PC-9 (cell line): ENCODE results near the gene CCDC201. TPM values are rescaled to one million over a fixed set of nuclear protein-coding genes. Genes with fewer than 3 reads are reported as not detected.

Experiments
- BruUV-seq: library from RNA; stranded (reverse); fragments of 400-500 nt; replicated peaks from 2 replicates; lab custom pipeline; 2021; lab: Mats Ljungman, UMichigan
- CTCF ChIA-PET: fragments of 300-600 bp; sonication (Branson Sonifier 250); formaldehyde crosslinking; loops from one replicate; lab custom pipeline; 2022; ENCODE audit warnings: antibody characterized with exemption; lab: Charles Lee
- POLR2A ChIA-PET: fragments of 300-600 bp; sonication (Branson Sonifier 250); formaldehyde crosslinking; loops from one replicate; lab custom pipeline; 2022; ENCODE audit warnings: antibody characterized with exemption; ENCODE audit not compliant: unreplicated experiment; lab: Charles Lee
- DNase-seq, 2 experiments: peaks; one replicate each; pipeline versions ENCODE4 v3.0.0 to v3.0.0-alpha.2; 2015 to 2022; ENCODE audit warnings: mixed read lengths in 1 of 2
- H2AFZ ChIP-seq: fragments of 200-600 bp; sonication (generic); 2 replicates; pipeline ENCODE4 v1.8.1; 2017; ENCODE audit warnings: antibody characterized with exemption
- H3F3A ChIP-seq: fragments of 200-600 bp; sonication (generic); 2 replicates; pipeline ENCODE4 v1.8.1; 2017; ENCODE audit warnings: antibody characterized with exemption, mild to moderate bottlenecking, low read depth; ENCODE audit not compliant: insufficient read depth
- H3K27ac ChIP-seq: fragments of 200-600 bp; sonication (generic); 2 replicates; pipeline ENCODE4 v1.6.1; 2016; ENCODE audit warnings: mixed run types
- H3K27me3 ChIP-seq: fragments of 200-600 bp; sonication (generic); 2 replicates; pipeline ENCODE4 v1.6.1; 2016; ENCODE audit warnings: low read depth, mixed run types; ENCODE audit not compliant: insufficient read depth
- H3K36me3 ChIP-seq: fragments of 200-600 bp; sonication (generic); 2 replicates; pipeline ENCODE4 v1.6.1; 2016; ENCODE audit warnings: low read depth, mixed run types
- H3K4me1 ChIP-seq: fragments of 200-600 bp; sonication (generic); replicated peaks from 2 replicates; pipeline ENCODE4 v1.6.1; 2016; ENCODE audit warnings: mixed run types; ENCODE audit not compliant: insufficient read depth
- H3K4me2 ChIP-seq: fragments of 200-600 bp; sonication (generic); 2 replicates; pipeline ENCODE4 v1.6.1; 2017; ENCODE audit warnings: mixed run types
- H3K4me3 ChIP-seq: fragments of 200-600 bp; sonication (generic); 2 replicates; pipeline ENCODE4 v1.6.1; 2016; ENCODE audit warnings: mixed run types
- H3K79me2 ChIP-seq: fragments of 200-600 bp; sonication (generic); 2 replicates; pipeline ENCODE4 v1.6.1; 2017; ENCODE audit warnings: low read depth, mixed run types
- H3K9me2 ChIP-seq: fragments of 200-600 bp; sonication (generic); 2 replicates; pipeline ENCODE4 v1.8.1; 2017; ENCODE audit warnings: mild to moderate bottlenecking; ENCODE audit not compliant: insufficient read depth
- H3K9me3 ChIP-seq: fragments of 200-600 bp; sonication (generic); 2 replicates; pipeline ENCODE4 v1.8.1; 2016; ENCODE audit warnings: low read depth; ENCODE audit not compliant: insufficient read depth
- H4K20me1 ChIP-seq: fragments of 200-600 bp; sonication (generic); 2 replicates; pipeline ENCODE4 v1.8.1; 2017; ENCODE audit not compliant: insufficient read depth
- EZH2 ChIP-seq: fragments of 200-600 bp; sonication (generic); IDR thresholded peaks from 2 replicates; pipeline ENCODE4 v1.8.0; 2017; ENCODE audit warnings: antibody characterized with exemption, low read depth
- intact Hi-C: fragments of 100-400 bp; cut with micrococcal nuclease; formaldehyde crosslinking; loops from one replicate; pipeline ENCODE4 v1.10.0; 2022; ENCODE audit not compliant: unreplicated experiment
- total RNA-seq: library from RNA; stranded (reverse); gene quantifications from 2 replicates; pipeline ENCODE4 v1.2.3, GENCODE V29; 2021
- TF ChIP-seq, protein P1 (sequence below): fragments of 200-600 bp; sonication (generic); conservative IDR thresholded peaks from 2 replicates; pipeline ENCODE4 v1.6.1; 2017; ENCODE audit warnings: mixed run types, antibody characterized with exemption, mild to moderate bottlenecking, moderate library complexity

The CCDC201 gene
- total RNA-seq, 1 experiment from 2014 or later = not detected

DNA sequence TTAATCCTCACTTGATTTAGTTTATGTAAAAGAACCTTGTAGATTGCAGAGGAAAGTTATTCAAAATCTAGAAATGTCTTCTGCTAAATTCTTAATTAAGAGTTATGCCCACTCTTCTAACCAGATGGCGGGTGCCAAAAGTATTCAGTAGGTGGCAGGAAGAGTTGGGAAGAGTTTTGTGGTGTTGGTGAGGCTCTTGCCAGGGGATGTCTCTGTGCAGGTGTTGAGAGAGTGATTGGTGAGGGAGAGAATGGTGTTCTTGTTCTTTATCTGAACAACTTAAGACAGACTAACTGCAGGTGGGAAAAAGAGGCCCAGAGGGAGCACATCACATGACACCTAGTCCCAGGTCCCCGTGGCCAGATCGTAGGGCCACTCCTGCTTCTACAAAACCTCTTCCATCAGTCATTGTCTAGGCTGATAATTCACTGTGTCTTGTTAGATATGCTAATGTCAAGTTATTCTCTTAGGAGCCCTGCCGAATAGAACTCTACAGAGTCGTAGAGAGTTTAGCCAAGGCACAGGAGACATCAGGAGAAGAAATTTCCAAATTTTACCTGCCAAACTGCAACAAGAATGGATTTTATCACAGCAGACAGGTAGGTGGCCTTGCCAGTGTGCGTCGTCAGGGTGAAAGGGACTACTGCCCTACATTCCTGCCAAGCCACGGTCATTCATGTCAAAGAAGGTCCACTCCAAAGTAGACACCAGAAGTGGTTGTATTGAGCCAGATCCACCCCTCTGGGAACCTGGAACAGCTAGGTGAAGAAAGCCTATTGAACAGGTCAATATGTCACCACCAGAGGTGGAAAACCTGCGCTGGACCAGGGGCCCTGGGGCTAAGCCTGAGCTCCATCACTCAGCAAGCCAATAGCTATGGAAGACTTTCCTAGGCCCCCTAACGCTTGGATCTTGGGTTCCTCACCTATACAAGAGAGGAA lies 18.9 kb upstream of the CCDC201 start:
- Histone ChIP-seq H3K9me3 (no peaks in the 10 kb centered on the region), H3K27me3 (no peaks in the 10 kb centered on the region), H3K4me2 (no peak overlapping the region), H4K20me1 (no peaks in the 10 kb centered on the region), H3K36me3 (no peaks in the 10 kb centered on the region), H3F3A (peaks cover 7% of the 10 kb centered on the region), H3K4me3 (no peak overlapping the region), H3K4me1 (peaks cover 23% of the 10 kb centered on the region), H3K9me2 (no peaks in the 10 kb centered on the region), H3K79me2 (peaks cover 14% of the 10 kb centered on the region), H2AFZ (no peak overlapping the region), H3K27ac (no peak overlapping the region)
- intact Hi-C loops = loop anchor here (1.0 to 5.0 kb wide), 5 partner anchors 26 to 1361 kb away; no protein-coding TSS in a partner anchor
- no TSS peak for BruUV-seq
- POLR2A ChIA-PET = interaction anchor here (0.6 to 0.7 kb wide), 2 partner anchors 29 to 708 kb away, joined by 4 to 6 read pairs; no protein-coding TSS in a partner anchor
- TF ChIP-seq, protein P1, sequence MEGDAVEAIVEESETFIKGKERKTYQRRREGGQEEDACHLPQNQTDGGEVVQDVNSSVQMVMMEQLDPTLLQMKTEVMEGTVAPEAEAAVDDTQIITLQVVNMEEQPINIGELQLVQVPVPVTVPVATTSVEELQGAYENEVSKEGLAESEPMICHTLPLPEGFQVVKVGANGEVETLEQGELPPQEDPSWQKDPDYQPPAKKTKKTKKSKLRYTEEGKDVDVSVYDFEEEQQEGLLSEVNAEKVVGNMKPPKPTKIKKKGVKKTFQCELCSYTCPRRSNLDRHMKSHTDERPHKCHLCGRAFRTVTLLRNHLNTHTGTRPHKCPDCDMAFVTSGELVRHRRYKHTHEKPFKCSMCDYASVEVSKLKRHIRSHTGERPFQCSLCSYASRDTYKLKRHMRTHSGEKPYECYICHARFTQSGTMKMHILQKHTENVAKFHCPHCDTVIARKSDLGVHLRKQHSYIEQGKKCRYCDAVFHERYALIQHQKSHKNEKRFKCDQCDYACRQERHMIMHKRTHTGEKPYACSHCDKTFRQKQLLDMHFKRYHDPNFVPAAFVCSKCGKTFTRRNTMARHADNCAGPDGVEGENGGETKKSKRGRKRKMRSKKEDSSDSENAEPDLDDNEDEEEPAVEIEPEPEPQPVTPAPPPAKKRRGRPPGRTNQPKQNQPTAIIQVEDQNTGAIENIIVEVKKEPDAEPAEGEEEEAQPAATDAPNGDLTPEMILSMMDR = no peak; the same call in 1 of the 2 replicates
- TF ChIP-seq EZH2 = no peak
- DNase-seq = peak in 1 of 2 experiments; percentile 4
- CTCF ChIA-PET = interaction anchor here (0.6 kb wide), 1 partner anchor 904 kb away, joined by 8 read pairs; no protein-coding TSS in a partner anchor

DNA sequence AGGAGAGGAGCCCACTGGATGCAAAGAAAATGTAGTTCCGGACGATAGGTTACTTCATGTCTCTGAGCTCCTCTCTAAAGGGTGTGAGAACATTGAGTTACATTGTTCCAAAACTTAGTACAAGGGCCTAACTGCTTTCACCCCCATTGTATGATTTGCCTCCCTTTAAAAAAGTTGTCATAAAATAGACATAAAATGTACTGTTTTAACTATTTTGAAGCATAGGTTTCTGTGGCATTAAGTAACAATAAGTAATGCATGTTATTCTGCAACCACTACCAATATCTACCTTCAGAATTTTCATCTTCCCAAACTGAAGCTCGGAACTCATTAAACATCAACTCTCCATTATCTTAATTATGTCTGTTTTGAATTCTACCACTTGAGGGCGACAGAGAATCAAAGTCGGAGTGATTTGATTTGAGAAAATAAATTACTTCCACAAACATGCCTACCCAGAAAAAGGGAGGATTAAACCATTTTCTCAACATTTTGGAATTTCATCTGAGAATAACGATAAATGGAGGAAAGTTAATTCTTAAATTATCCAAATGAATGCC lies 18.1 kb upstream of the CCDC201 start:
- Histone ChIP-seq H3K4me1 (peaks cover 30% of the 10 kb centered on the region), H2AFZ (no peak overlapping the region), H3K27me3 (no peaks in the 10 kb centered on the region), H3F3A (peaks cover 14% of the 10 kb centered on the region), H3K79me2 (peaks cover 17% of the 10 kb centered on the region), H3K4me3 (no peak overlapping the region), H3K36me3 (no peaks in the 10 kb centered on the region), H3K9me2 (no peaks in the 10 kb centered on the region), H4K20me1 (no peaks in the 10 kb centered on the region), H3K4me2 (no peak overlapping the region), H3K27ac (no peak overlapping the region), H3K9me3 (no peaks in the 10 kb centered on the region)
- intact Hi-C loops = loop anchor here (1.0 to 5.0 kb wide), 5 partner anchors 26 to 1361 kb away; no protein-coding TSS in a partner anchor
- ChIA-PET CTCF (interaction anchor here (0.6 to 1.2 kb wide), 3 partner anchors 29 to 1328 kb away, joined by 3 to 8 read pairs (median 5); no protein-coding TSS in a partner anchor), POLR2A (interaction anchor here (0.7 kb wide), 1 partner anchor 30 kb away, joined by 6 read pairs; no protein-coding TSS in a partner anchor)
- no TSS peak for BruUV-seq
- peak in 1 of 2 experiments; percentile 50 for DNase-seq
- TF ChIP-seq, protein P1 = peak; percentile 98
- no peak for TF ChIP-seq EZH2
